ENCODE measurements around the gene FBXO8. TPM values are rescaled to one million over a fixed set of nuclear protein-coding genes. Genes with fewer than 3 reads are reported as not detected.

Gene FBXO8
- total RNA-seq, 4 donors from 2014 or later = 38.4 to 47.0 (median 42.5) TPM

DNA sequence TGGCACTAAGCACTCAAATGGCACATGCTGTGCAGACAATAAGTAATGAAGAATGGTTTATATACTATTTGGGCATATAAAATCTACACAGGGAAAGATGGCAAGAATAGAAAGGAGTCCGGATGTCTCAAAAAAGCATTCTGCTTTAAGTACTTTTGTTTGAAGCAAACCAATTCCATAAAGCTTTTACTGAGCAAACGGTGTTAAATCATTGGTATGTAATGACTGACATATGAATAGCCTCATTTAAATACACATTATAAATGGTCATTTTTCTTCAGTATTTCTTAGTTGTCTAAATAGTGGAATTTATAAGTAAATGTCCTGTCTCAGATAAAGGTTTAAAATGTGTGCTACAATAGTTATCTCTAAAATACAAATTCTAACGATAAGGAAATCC is 6.0 kb downstream of the FBXO8 start:
- TF ChIP-seq, protein P1, sequence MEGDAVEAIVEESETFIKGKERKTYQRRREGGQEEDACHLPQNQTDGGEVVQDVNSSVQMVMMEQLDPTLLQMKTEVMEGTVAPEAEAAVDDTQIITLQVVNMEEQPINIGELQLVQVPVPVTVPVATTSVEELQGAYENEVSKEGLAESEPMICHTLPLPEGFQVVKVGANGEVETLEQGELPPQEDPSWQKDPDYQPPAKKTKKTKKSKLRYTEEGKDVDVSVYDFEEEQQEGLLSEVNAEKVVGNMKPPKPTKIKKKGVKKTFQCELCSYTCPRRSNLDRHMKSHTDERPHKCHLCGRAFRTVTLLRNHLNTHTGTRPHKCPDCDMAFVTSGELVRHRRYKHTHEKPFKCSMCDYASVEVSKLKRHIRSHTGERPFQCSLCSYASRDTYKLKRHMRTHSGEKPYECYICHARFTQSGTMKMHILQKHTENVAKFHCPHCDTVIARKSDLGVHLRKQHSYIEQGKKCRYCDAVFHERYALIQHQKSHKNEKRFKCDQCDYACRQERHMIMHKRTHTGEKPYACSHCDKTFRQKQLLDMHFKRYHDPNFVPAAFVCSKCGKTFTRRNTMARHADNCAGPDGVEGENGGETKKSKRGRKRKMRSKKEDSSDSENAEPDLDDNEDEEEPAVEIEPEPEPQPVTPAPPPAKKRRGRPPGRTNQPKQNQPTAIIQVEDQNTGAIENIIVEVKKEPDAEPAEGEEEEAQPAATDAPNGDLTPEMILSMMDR (IDR thresholded peaks at IDR 0.05) = no peak
- no peak for TF ChIP-seq POLR2A (IDR thresholded peaks at IDR 0.05)
- intact Hi-C loops (cut with DNase I) = no loop called here
- Histone ChIP-seq H3K9me3 (no peaks in the 10 kb centered on the region), H3K4me1 (peaks cover 6 to 14% of the 10 kb centered on the region in 2 donors), H3K27me3 (no peaks in the 10 kb centered on the region), H3K36me3 (no peaks in the 10 kb centered on the region), H3K27ac (no peak overlapping the region), H3K4me3 (replicated peaks in 1 of 3) (no peak overlapping the region)
- no peak for DNase-seq
- WGBS, 2 donors = 81 to 89% methylated on average over 3 of the region's 3 CpGs

DNA sequence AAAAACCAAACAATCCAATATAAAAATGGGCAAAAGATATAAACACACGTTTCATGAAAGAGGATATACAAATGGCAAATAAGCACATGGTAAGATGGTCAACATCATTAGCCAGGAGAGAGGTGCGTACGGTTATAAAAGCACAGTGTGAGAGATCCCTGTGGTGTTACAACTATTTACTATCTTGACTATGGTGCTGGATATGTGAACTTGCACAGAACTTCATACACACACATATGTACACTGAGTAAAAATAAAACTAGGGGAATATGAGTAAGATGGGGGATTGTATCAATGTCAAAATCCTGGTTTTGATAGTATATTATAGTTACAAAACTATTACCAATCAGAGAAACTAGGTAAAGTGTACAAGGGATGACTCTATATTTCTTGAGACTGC is 8.4 kb downstream of the FBXO8 start:
- intact Hi-C loops (cut with DNase I) = no loop called here
- no peak overlapping the region for H3K27ac ChIP-seq
- H3K4me1 ChIP-seq = peaks cover 0 to 5% of the 10 kb centered on the region in 2 donors
- WGBS, 2 donors = 87 to 89% methylated on average over 3 of the region's 3 CpGs
- H3K9me3 ChIP-seq = no peaks in the 10 kb centered on the region
- H3K4me3 ChIP-seq (replicated peaks in 1 of 3) = no peak overlapping the region
- no peaks in the 10 kb centered on the region for H3K27me3 ChIP-seq
- DNase-seq = no peak
- no peaks in the 10 kb centered on the region for H3K36me3 ChIP-seq
- no peak for TF ChIP-seq POLR2A (IDR thresholded peaks at IDR 0.05)
- TF ChIP-seq, protein P1 (IDR thresholded peaks at IDR 0.05) = no peak

DNA sequence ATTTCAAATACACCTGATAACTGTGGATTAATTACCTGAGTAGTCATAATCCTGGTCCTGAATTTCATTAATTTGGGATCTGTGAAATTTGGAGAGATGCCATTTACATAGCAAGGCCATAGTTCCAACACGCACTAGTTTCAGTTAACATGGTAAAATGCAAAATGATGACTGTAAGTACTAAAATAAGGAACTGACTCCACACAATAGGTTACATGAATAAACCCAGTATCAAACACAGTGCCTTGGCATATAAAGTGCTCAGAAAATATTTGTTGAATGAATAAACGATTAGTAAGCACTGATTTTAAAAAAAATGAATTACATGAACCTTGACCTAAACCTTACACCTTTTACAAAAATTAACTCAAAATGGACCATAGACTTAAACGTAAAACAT is 9.0 kb downstream of the FBXO8 start:
- Histone ChIP-seq H3K4me1 (peaks cover 0 to 5% of the 10 kb centered on the region in 2 donors), H3K9me3 (no peaks in the 10 kb centered on the region), H3K36me3 (no peaks in the 10 kb centered on the region), H3K4me3 (replicated peaks in 1 of 3) (no peak overlapping the region), H3K27me3 (no peaks in the 10 kb centered on the region), H3K27ac (no peak overlapping the region)
- WGBS, 2 donors = 93 to 97% methylated on average over 3 of the region's 3 CpGs
- intact Hi-C loops (cut with DNase I) = no loop called here
- no peak for DNase-seq
- TF ChIP-seq, protein P1 (IDR thresholded peaks at IDR 0.05) = no peak
- no peak for TF ChIP-seq POLR2A (IDR thresholded peaks at IDR 0.05)

DNA sequence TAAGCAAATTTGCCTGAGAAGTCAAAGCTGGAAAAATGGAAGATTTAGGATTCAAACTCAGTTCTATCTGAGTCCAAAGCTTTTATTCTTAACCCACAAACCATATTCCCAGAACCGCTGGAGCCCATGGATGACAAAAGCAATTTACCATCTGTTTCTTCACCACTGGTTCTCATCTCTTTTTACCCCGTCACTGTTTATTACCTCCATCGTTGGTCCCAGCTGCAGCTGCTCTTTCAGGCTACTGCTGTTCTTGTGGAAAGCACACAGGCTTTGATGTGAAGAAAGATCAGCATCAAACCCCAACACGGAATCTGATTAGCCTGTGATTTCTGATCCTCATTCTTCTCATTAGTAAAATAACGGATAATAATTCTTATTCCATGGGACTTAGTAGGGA is 9.5 kb downstream of the FBXO8 start:
- H3K4me1 ChIP-seq = peaks cover 0 to 5% of the 10 kb centered on the region in 2 donors
- intact Hi-C loops (cut with DNase I) = no loop called here
- H3K27me3 ChIP-seq = no peaks in the 10 kb centered on the region
- no peaks in the 10 kb centered on the region for H3K9me3 ChIP-seq
- H3K4me3 ChIP-seq (replicated peaks in 1 of 3) = no peak overlapping the region
- TF ChIP-seq, protein P1 (IDR thresholded peaks at IDR 0.05) = no peak
- TF ChIP-seq POLR2A (IDR thresholded peaks at IDR 0.05) = no peak
- H3K36me3 ChIP-seq = no peaks in the 10 kb centered on the region
- DNase-seq = no peak
- 88 to 89% methylated on average over 5 of the region's 5 CpGs for WGBS, 2 donors
- no peak overlapping the region for H3K27ac ChIP-seq

DNA sequence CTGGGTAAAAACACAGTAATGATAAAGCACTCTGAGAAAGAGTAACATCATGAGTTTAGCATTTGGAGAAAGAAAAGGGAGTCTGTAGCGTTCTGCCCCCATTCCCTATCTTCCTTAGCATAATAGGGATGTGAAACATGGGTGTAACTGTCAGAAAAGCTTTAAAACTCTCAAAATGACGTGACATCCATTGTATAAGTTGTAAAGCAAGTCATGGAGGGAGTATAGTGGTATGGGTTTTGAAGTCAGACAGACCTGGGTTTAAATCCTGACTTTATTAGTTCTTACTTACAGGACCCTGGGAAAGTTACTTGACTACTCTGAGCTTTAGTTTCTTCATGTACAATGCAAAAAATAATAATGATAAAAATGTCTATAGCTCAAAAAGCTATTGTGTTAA is 17.1 kb downstream of the FBXO8 start:
- intact Hi-C loops (cut with DNase I) = no loop called here
- Histone ChIP-seq H3K27me3 (no peaks in the 10 kb centered on the region), H3K36me3 (no peaks in the 10 kb centered on the region), H3K4me1 (no peaks in the 10 kb centered on the region), H3K27ac (no peak overlapping the region), H3K9me3 (no peaks in the 10 kb centered on the region), H3K4me3 (replicated peaks in 1 of 3) (no peak overlapping the region)
- DNase-seq = no peak
- TF ChIP-seq, protein P1 (IDR thresholded peaks at IDR 0.05) = no peak
- TF ChIP-seq POLR2A (IDR thresholded peaks at IDR 0.05) = no peak
- 67 to 71% methylated on average over 2 of the region's 2 CpGs for WGBS, 2 donors
